ENCODE measurements around the gene ACACB.

DNA sequence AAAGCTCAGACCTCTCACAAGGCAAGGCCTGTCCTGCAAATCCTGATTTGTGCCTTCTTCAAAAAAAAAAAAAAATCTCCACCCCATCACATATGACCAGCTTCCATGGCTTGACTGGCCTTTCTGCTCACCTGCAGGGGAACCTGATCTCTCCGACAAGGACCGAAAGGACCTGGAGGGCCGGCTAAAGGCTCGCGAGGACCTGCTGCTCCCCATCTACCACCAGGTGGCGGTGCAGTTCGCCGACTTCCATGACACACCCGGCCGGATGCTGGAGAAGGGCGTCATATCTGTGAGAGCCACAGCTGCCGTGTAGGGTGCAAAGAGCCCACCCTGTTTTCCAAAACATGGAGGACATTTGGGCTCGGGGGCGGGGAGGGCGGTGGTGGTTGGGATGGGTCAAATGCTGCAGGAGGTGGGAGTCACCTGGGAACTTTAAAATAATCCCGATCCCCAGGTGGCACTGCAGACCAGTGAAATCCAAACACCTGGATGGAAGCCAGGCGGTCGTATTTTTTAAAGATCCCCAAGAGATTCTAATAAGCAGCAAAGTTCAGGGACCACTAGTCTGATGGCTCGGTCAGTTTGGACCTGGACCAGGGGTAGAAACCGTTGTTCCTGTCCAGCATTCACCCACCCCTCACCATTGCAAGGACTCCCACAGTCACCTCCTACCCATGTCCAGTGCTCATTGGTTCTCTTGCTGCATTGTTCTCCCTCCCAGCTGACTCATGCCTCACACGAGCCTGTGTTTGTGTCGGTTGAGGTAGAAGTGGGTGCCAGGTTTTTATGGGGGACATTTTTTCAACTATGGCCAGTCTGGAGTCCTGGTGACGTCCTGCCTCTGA lies 147.9 kb downstream of the ACACB start:
- TF ChIP-seq, protein P1, sequence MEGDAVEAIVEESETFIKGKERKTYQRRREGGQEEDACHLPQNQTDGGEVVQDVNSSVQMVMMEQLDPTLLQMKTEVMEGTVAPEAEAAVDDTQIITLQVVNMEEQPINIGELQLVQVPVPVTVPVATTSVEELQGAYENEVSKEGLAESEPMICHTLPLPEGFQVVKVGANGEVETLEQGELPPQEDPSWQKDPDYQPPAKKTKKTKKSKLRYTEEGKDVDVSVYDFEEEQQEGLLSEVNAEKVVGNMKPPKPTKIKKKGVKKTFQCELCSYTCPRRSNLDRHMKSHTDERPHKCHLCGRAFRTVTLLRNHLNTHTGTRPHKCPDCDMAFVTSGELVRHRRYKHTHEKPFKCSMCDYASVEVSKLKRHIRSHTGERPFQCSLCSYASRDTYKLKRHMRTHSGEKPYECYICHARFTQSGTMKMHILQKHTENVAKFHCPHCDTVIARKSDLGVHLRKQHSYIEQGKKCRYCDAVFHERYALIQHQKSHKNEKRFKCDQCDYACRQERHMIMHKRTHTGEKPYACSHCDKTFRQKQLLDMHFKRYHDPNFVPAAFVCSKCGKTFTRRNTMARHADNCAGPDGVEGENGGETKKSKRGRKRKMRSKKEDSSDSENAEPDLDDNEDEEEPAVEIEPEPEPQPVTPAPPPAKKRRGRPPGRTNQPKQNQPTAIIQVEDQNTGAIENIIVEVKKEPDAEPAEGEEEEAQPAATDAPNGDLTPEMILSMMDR (IDR thresholded peaks at IDR 0.05; ENCODE audit: low read length): peak; percentile 67
- TF ChIP-seq EZH2 (IDR thresholded peaks at IDR 0.05; ENCODE audit: borderline replicate concordance, low read length): no peak

Data from OCI-LY1 (cell line).